Measurements from ENCODE around the gene BCKDK. TPM values are rescaled to one million over a fixed set of nuclear protein-coding genes. Genes with fewer than 3 reads are reported as not detected.

BCKDK gene
- total and polyA plus RNA-seq, 2 of the 13 experiments (the other 11 are each of a cell fraction or from before 2014, with no cell fraction given) = 24.9 to 42.6 TPM

GRCh38 chr16:31105677-31106213 lies 2.4 kb upstream of the BCKDK start (continued):
- peak; percentile 87; the same call in 1 of the 2 replicates for TF ChIP-seq KIAA2018 (CRISPR knock-in tag; IDR thresholded peaks at IDR 0.05; ENCODE audit: borderline replicate concordance)
- peak; percentile 87 for TF ChIP-seq HNF1B (CRISPR knock-in tag; IDR thresholded peaks at IDR 0.05)
- peak; percentile 81; the same call in 1 of the 2 replicates for TF ChIP-seq ZNF567 (CRISPR knock-in tag; IDR thresholded peaks at IDR 0.05; ENCODE audit: borderline replicate concordance)
- peak; percentile 95 for TF ChIP-seq ZSCAN31 (CRISPR knock-in tag; IDR thresholded peaks at IDR 0.05; ENCODE audit: low read depth)
- TF ChIP-seq KDM3A (CRISPR knock-in tag; IDR thresholded peaks at IDR 0.05; ENCODE audit: low read depth) = peak; percentile 98; the same call in 1 of the 2 replicates
- peak; percentile 99 for TF ChIP-seq ZNF878 (CRISPR knock-in tag; IDR thresholded peaks at IDR 0.05)
- TF ChIP-seq ZNF263 (CRISPR knock-in tag; IDR thresholded peaks at IDR 0.05) = peak; percentile 99
- TF ChIP-seq SNAPC2 (CRISPR knock-in tag; IDR thresholded peaks at IDR 0.05) = peak; percentile 93
- TF ChIP-seq ATF5 (CRISPR knock-in tag; IDR thresholded peaks at IDR 0.05; ENCODE audit: low read depth) = peak; percentile 81; the same call in 1 of the 2 replicates
- peak; percentile 94 for TF ChIP-seq ZNF746 (CRISPR knock-in tag; IDR thresholded peaks at IDR 0.05)
- peak; percentile 94 for TF ChIP-seq CBX5 (CRISPR knock-in tag; IDR thresholded peaks at IDR 0.05; ENCODE audit: borderline replicate concordance)
- TF ChIP-seq ZSCAN25 (CRISPR knock-in tag; IDR thresholded peaks at IDR 0.05) = peak; percentile 84
- peak; percentile 91 for TF ChIP-seq DBP (CRISPR knock-in tag; IDR thresholded peaks at IDR 0.05; ENCODE audit: not compliant biosample characterization)
- no peak for TF ChIP-seq NFE2L2 (IDR thresholded peaks at IDR 0.05; ENCODE audit: low read length)
- peak; percentile 99 for TF ChIP-seq FOXC1 (CRISPR knock-in tag; IDR thresholded peaks at IDR 0.05; ENCODE audit: borderline replicate concordance)
- TF ChIP-seq ZNF362 (CRISPR knock-in tag; IDR thresholded peaks at IDR 0.05; ENCODE audit: borderline replicate concordance) = peak; percentile 73; the same call in 1 of the 2 replicates
- TF ChIP-seq ZNF569 (CRISPR knock-in tag; IDR thresholded peaks at IDR 0.05; ENCODE audit: borderline replicate concordance) = no peak
